Activated CD4-positive, alpha-beta T cell treated with anti-CD3 and anti-CD28 coated beads, Interleukin-2, amount 50 U/mL, for 16 hours (primary cell): ENCODE data around the gene GID4.

Experiments
- DNase-seq: peaks from one replicate; pipeline ENCODE4 v3.0.0-alpha.2; 2020

GID4 gene

DNA sequence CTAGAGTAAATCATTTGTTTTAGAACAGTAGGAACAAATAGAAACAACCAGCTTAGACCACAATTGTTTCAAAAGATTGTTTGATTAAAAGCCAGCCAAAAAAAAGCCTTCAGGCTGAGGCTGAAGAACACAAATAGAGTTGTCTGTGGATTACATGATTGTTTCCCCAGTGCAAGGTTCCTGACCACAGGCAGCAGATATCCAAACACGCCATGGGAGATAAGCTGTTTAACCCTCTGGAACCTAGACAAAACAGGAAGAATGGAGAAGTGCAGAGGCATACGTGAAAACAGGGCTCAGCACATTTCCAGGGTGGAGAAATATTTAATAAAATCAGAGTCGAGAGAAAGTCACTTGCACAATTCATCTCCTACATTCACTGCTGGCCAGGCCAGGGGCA, 21.2 kb upstream of the GID4 start:
- DNase-seq = no peak

DNA sequence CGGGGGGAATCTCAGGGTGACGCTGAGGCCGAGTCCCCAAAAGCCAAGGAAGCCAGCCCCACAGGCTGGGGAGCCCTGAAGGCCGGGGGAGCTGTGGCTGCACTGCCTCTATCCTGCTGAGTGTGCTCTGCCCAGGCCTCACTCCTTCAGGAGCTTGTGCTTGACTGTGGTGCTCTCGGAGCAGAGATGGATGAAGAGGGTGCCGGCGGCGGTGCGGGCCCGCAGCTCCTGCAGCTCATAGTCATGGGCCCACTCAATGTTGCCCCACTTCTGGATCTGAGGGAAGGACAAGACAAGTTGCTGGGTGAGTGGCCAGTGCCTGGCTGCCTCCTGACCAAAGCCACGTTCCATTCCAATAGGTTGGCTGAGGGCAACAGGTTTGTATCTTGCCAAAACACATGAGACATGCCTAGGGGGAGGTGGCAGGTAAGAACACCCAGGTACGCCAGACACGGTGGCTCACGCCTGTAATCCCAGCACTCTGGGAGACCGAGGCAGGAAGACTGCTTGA, 20.7 kb upstream of the GID4 start:
- no peak for DNase-seq

DNA sequence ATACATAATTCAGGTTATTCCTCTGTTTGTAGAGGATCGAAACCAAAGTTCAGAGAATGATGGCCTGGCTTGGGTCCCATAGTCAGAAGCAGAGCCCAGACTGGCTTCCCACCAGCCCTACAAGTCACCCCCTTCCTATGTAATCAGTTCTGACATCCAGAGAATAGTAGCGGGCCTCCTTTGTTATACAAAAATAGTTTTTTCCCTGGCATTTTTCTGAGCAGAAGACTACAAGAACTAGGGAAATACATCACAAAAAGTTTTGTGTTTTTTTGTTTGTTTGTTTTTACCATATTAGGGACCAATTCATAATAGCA, 19.4 kb upstream of the GID4 start:
- no peak for DNase-seq

DNA sequence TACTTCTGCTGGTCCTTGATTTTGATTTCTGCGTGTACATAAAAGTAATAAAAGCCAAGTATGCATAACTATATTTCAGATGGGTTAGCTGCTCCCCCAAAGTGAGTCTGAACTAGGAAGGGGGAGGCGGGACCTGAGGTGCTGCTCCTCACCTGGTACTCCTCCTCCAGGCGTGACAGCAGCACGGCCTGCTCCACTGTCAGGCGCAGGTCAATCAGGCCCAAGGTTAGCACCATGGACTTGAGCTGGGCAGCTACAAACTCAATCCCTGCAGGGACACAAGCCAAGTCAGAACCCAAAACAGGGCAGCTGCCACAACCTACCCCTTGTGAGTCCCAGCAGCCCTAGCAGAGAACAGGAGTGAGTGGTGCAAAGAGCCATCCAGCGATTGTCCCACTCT, 18.2 kb upstream of the GID4 start:
- no peak for DNase-seq

DNA sequence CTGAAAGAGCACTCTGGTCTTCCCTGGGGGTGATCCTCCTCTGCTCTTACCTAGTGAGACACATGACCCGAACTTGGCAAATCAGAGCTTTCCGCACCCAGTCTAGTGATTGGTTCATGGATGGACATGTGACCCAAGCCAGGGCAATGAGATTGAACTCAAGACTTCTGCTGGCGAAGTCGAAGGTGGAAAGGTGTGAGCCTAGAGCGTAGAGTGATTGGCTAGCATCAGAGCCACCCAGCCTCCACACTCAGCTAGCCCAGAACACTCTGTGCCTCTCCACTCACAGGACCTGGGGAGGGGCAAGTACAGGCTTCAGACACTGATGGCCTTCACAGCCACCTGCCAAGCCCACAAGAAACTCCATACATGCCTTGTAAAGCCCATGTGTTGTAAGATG, 17.8 kb upstream of the GID4 start:
- no peak for DNase-seq

DNA sequence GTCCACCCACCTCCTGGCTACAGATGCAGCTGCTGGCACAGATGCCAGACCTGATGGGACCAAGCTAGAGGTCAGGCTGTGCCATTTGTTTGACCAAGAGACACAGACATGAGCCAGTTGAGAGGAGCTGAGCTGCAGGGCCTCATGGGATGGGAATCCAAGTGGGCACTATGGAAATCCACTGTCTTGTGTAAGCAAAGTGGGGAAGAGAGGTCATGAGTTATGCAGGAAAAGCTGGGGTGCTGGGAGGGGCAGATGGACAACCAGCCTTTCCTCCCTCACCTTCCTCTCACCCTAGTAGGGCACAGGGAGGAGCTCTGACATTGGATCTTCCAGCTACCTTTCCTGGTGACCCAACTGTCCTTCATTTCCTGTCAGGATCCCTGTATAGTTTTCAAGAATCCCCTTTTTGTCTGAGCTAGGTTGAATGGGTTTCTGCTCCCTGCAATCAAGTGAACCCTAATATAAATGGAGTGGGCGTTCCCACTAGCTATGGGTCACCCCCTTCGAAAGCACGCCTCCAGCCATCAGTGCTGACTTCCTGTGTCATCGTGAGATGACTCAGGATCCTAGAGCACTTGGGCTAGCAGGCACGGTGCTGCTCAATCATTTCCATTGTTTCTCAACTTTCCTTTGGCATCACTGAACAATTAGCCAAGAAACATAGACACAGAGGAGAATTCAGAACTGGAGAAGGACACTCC, 13.8 kb upstream of the GID4 start:
- peak; percentile 81 for DNase-seq

DNA sequence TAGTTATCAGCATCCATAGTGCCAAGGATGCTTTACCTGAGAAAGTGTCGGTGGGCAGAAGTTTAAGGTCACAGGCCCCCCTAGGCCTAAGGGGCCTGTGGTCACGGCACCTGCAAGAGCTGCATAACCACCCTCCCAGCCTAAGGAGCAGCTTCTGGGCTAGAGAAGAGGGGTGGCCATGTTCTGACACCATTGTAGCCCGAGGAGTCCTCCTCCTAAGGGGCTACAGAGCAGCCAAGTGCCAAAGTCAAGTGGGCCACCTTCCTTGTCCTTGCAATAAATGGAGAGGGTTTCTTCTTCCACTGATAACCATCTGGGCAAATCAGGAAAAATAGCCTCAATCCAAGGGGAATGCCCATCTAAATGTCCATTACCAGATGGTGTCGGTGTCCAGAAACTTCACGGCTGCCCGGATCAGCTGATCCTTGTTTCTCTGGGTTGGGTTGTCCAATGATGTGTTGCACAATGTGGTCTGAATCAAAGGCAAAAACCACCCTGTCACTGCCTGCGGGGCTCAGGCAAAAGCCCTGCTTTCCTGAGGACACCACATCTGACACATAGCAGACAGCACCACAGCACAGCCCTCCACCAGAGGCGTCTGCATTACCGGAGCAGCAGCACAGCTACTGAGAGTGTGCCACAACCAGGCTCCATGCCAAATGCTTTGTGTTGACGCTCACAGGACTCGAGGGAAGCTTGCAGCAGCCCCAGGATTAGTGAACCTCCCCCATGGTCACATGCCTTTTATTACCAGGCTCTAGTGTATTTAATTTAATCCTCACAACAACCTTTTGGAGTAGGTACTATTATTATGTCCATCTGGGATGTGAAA, 13.0 kb upstream of the GID4 start:
- DNase-seq = peak; percentile 26

DNA sequence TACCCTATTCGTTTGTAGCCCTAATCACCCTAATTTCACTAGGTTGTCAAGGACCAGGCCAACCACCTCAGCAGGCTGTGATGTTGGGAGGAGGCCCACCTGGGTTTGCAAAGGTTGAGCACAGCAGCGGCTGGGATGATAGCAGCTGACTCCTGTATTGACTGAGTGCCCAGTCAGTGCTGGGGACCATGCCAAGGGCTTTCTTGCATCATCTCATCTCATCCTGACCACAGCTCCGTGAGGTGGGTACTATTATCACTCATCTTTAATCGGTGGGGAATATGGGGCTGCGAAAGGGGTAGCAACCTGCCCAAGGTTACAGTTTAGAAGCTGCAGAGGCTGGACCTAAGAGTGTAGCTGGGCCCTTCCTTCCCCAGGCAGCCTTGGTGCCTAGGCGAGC, 11.9 kb upstream of the GID4 start:
- no peak for DNase-seq

DNA sequence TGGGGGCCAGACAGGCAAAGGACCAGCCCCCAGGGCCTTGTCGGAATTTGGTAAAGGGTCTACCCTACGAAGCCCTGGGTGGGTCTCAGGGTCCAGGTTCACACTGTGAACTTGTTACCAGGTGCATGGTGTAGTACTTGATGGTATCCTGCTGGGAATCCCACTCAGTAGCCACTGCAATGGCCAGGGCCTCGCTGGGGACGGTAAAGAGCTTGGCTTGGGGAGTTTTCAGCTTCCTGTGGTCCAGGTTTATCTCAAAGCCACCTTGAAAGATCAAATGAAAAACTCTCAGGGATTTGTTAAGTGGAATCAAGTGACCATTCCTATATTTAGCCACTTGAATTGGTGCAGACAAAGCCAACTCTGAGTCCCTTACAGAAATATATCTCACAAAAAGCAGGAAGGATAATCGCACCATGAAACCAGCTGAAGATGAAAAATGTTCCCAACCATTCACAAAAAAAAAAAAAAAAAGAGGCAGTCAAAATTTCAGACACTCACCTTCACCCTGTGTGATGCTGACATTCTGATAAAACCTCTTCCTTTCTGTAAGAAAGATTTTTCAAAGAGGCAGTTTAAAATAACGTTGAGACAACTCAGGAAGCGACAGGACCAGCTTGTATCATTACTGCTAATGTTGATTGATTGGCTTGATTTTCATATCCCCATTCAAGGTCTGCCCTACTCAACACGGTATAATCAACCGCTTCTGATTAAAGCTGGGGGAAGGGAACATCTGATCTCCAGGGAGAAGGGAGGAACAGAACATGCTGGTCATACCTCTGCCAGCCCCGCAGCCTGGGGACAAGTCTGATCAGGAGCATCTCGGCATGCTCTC, 10.9 kb upstream of the GID4 start:
- no peak for DNase-seq

DNA sequence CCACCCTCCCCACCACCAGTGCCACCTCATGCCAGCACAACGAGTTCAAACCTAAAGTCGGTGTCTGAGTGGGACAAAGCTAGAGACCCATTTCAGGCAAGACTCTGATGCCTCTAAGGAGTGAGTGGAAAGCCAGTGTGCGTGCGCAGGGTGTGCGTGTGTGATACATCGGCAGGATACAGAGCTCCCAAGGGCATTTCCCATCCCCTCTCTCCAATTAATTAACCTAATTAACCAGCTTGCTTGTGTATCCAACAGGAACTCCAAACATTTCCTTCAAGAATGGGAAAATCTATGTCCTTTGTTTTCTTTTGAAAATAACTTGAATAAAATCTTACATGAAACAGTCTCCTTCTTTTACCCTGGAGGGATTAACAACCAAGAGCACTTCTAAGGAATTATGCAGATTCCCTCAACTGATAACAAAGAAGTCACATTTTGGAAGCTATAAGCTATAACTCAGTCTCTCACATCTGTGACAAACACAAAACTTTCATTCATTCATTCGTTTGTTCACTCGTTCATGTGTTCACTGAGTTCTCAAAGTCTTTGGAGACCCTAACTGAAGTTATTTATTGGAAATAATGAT, 10.2 kb upstream of the GID4 start:
- DNase-seq = no peak

DNA sequence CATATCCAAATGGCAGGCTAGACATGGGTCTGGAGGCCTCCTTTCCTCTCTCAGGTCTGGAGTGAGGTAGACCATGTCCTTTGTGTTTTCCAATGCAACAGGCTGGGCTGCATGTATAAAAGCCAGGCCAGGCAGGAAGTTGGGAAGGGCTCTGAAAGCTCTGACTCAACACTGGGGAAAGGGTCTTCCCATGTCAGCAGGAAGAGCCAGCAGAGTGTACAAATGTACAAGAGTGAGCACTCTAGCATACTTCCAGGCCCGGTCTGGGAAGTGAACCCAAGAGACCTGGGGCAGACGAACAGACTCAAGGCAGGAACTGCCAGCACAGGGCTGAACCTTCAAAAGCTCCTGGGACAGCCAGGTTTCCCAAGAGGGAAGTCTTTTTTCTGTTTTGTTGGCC, 7.3 kb upstream of the GID4 start:
- DNase-seq = no peak

DNA sequence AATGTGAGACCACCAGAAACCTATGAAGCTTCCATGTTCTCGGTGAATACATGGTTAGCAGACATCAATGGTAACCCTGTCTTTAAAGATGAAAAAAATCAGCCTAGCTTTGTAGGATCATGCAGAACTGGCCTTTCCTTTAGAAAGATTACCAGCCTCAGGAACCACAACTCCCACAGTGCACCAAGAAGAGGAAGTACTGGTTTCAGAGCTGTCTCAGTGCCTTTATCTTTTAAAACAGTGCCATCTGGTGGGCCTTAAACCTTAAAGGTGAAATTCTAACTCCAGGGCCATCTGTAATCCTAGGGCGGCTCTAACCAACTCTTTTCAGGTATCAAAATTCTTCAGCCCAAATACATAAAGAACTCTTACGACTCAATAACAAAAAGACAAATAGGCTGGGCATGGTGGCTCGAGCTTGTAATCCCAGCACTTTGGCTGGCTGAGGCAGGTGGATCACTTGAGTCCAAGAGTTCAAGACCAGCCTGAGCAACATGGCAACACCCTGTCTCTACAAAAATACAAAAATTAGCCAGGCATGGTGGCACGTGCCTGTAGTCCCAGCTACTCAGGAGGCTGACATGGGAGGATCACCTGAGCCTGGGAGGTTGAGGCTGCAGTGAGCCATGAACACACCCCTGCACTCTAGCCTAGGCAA, 5.6 kb upstream of the GID4 start:
- DNase-seq = peak; percentile 80

DNA sequence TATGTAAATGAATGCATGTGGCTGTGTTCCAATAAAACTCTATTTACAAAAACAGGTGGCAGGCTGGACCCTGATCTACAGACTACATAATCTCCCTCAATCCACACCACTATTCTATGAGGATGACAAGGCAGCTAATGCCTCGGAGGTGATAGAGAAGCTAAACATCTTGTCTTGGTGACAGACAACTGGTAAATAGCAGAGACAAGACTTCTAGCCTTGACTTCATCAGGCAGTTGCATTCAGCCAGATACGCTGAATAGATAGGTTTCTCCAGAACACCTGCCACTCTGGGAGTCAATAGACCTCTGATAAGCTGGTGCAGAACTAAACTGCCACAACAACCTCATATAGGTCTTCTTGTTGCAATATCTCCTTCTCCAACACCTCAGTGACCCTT, 3.5 kb upstream of the GID4 start:
- no peak for DNase-seq

DNA sequence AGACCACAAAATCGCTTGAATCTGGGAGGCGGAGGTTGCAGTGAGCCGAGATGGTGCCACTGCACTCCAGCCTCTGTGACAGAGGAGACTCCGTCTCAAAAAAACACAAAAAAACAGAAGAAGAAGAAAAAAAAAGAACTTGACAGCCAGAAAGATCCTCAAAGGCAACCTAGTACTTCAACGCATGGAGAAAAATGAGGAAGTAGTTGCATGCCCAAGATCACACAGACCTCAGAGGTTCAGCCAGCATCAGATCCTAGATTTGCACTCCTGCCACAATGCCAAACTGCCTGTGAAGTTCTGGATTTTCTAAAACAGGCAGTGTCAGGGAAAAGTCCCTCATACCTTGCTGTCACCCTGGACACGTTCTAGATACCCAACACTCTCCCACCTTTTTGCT, 1.7 kb upstream of the GID4 start:
- DNase-seq = no peak

DNA sequence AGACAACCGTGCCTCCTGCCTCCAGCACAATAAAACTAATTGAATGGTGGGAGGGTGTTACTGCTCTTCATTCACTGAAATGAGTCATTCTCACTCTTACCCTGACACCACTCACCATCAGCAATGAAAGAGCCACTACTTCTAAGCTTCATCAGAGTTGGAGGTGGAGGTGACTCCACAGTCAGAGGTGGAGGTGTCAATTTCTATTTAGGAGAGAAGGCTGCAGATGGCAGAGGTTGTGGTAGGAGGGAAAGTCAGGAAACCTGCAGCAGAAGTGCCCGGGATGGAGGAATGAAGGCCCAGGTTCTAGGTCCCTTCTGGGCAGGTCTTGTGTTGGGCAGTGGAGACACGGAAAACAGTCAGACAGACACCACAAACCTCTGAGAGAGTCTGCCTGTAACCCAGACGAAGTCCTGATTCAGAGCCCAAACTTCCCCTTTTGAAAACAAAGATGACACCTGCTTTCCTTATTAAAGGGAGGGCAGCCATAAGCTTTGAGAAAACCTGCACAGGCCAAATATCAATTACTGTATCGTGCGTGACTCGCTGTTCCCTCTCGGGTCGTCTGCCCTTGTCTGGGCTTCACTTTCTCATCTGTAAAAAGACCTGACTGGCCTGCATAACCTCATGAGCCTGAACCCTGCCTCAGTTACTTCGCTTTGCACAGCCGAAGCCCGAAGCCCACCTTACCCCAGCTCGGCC, 908 bp upstream of the GID4 start:
- peak; percentile 49 for DNase-seq

DNA sequence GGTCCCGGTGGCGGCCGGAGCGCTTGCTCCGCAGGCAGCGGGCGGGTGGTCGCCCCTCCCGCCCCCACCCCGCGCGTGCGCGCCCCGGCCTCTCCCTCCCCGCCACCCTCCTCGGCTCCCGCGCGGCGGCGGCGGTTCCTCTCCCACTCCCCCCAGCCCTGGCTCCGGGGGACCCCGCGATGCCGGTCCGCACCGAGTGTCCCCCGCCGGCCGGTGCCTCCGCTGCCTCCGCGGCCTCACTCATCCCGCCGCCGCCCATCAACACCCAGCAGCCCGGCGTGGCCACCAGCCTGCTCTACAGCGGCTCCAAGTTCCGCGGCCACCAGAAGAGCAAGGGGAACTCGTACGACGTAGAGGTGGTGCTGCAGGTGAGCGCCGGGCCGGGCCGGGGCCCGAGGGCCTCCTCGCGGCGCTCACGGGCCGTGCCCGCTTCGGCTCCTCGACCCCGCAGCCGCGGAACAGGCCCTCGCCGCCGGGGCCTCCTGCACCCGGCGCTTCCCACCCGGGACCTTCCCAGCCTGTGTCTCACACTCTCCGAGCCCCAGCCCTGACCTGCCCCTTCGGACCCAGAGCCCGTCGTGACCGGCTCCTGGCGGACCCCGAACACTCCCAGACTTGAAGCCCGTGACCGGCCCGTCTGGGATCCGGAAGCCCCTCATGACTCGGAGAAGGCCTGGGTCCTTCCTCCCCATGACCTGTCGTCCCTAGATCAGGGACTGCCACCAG, 490 bp downstream of the GID4 start:
- peak; percentile 23 for DNase-seq

DNA sequence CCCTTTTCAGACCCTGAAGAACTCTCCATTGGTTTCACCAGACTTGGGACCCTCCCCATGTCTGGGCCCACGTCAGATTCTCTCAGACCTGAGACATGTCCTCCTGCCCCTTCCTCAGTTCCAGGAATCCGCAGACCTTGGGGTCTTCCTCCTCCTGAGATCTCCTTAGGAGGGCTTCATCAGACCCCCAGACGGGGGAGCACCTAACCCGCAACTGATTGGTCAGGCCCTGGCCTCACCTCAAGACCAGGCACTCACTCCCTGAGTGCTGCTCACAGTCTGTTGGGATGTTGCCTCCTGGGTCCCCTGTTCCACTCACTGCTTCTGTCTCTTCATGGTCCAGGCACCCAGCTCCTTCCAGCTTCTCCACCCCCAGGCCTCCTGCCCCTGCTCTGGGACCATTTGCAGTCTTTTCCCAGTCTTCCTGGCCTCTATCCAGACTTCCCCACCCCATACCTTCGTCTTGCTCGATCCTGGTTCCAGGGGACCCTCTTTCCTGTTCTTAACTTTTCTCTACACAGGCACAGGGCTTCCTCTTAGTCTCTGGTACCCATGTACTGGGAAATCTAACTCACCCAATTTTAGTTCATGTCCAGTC, 1.2 kb downstream of the GID4 start:
- no peak for DNase-seq

DNA sequence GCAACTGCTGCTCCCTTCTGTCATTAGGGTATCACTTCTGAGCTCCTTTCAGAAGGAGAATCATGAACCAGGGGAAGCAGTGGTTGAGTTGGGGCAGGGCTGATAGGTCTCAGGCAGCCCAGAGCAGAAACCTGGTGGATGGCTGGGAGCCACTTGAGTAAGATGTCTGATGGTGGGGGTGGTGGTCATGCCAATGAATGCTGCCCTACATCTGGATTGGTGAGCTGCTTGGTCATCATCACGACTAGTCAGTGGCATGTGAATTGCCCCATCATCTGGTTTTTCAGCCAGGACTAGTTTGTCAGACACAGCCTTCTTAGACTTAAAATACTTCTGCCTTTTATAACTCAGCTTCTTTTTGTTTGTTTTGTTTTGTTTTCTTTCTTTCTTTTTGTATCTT, 2.6 kb downstream of the GID4 start:
- no peak for DNase-seq

DNA sequence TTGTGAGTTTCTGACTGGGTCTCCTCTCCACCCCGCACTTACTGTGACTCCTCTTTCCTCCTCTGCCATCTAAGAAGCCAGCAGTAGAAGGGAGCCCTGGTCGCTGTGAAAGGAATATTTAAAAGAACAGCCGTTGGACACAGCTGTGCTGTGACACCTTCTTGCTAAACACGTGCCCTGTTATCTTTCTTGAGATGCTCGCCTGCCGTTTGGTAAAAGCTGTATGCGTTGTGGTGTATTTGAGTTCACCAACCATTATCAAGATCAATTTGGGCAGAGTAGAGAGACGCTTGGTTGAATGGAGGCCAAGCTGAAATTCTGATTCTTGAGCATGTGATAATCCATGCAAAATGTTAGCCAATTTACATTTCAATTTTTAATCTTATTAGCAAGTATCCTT, 3.8 kb downstream of the GID4 start:
- DNase-seq = no peak

DNA sequence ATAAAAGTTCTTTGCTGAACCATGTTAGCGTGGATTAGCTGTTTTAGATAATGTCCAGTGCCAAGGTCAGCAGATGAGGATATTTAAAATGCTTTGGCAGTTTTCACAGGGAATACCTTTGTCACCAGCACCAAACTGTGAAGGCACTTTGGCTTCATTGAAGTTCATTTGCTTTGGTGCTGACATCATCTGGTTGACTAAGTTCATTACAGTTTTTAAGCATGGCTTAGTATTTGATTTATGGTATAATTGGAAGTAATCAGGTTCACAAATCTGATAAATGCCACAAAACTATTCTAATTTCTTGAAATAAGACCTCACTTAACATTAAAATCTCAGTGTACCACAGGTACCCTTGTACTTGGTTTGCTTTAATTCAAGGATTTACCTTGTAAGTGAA, 4.3 kb downstream of the GID4 start:
- DNase-seq = no peak

DNA sequence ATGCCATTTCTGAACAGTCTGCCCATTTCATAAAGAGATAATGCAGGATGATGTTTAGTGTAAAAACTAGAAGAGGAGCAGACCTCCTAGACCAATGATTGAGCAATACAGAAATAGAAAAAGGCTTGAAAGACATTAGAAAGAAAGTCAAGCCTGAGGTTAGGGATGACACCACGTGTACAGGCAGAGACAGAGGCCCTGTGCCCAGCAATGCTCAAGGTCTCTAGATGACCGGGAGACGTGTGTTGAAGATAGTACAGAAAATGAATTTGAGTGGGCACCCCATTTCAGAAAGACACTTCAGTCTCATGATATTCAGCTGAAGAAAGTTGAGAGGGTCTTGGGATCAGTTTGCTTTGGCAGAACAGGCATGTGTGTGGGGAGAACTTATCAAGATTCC, 5.4 kb downstream of the GID4 start:
- no peak for DNase-seq
